ENCODE results near the gene NFE2L3.

- TF ChIP-seq GATA3 (IDR thresholded peaks at IDR 0.05; ENCODE audit: low read depth, low read length) (no peak), GATA2 (IDR thresholded peaks at IDR 0.05; ENCODE audit: low read depth, low read length) (no peak)
Measured at GRCh38 chr7:26165950-26166683, 14.1 kb downstream of the NFE2L3 start.

All from SH-SY5Y (cell line).